ENCODE data around the gene GDF10.

Gene GDF10

DNA sequence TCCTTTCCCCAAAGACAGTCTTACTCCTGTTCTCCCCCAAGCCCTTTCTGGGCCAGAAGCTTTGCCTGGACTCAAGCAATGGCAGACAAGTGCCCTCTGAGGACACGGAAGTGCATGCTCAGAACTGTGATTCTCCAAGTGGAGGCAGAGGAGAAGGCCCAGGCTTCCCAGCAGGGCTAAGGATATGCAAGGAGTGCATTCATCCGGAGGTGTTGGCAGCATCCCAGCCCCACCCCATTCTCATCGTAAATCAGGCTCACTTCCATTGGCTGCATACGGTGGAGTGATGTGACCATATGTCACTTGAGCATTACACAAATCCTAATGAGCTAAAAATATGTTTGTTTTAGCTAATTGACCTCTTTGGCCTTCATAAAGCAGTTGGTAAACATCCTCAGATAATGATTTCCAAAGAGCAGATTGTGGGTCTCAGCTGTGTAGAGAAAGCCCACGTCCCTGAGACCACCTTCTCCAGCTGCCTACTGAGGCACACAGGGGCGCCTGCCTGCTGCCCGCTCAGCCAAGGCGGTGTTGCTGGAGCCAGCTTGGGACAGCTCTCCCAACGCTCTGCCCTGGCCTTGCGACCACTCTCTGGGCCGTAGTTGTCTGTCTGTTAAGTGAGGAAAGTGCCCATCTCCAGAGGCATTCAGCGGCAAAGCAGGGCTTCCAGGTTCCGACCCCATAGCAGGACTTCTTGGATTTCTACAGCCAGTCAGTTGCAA lies 46.7 kb downstream of the GDF10 start:
- Histone ChIP-seq H3K27me3 (ENCODE audit: insufficient read depth, low read length, poor library complexity) (peaks cover 15% of the 10 kb centered on the region), H4K20me1 (ENCODE audit: insufficient read depth, low read length) (0 out of 2 replicates have a peak, but pooled peaks cover 4% of the 10 kb centered on the region), H3K4me1 (ENCODE audit: insufficient read depth, low read length) (no peaks in the 10 kb centered on the region), H3K36me3 (ENCODE audit: insufficient read depth, low read length) (no peaks in the 10 kb centered on the region), H3K27ac (ENCODE audit: low read length) (no peak overlapping the region), H3K9ac (ENCODE audit: low read depth, low read length) (no peak overlapping the region), H3K4me3 (ENCODE audit: low read depth in 1 of 2, low read length in 2 of 2) (no peak overlapping the region), H3K9me3 (ENCODE audit: insufficient read depth, low read length, severe bottlenecking) (no peaks in the 10 kb centered on the region), H2AFZ (ENCODE audit: low read depth, low read length) (no peak overlapping the region), H3K4me2 (ENCODE audit: insufficient read depth, low read length) (no peak overlapping the region), H3K79me2 (ENCODE audit: insufficient read depth, low read length) (no peaks in the 10 kb centered on the region)
- TF ChIP-seq, protein P1, sequence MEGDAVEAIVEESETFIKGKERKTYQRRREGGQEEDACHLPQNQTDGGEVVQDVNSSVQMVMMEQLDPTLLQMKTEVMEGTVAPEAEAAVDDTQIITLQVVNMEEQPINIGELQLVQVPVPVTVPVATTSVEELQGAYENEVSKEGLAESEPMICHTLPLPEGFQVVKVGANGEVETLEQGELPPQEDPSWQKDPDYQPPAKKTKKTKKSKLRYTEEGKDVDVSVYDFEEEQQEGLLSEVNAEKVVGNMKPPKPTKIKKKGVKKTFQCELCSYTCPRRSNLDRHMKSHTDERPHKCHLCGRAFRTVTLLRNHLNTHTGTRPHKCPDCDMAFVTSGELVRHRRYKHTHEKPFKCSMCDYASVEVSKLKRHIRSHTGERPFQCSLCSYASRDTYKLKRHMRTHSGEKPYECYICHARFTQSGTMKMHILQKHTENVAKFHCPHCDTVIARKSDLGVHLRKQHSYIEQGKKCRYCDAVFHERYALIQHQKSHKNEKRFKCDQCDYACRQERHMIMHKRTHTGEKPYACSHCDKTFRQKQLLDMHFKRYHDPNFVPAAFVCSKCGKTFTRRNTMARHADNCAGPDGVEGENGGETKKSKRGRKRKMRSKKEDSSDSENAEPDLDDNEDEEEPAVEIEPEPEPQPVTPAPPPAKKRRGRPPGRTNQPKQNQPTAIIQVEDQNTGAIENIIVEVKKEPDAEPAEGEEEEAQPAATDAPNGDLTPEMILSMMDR (IDR thresholded peaks at IDR 0.05; ENCODE audit: borderline replicate concordance, extremely low read depth, low read length, poor library complexity, severe bottlenecking): no peak
- TF ChIP-seq EZH2 (IDR thresholded peaks at IDR 0.05; ENCODE audit: borderline replicate concordance, low read depth, low read length, severe bottlenecking): no peak
- no peak for ATAC-seq (ENCODE audit: insufficient read depth, low read depth)
- no peak for DNase-seq

DNA sequence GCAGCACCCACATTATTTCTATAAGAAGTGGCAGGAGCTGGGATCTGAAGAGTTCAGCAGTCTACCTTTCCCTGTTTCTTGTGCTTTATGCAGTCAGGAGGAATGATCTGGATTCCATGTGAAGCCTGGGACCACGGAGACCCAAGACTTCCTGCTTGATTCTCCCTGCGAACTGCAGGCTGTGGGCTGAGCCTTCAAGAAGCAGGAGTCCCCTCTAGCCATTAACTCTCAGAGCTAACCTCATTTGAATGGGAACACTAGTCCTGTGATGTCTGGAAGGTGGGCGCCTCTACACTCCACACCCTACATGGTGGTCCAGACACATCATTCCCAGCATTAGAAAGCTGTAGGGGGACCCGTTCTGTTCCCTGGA lies 47.3 kb downstream of the GDF10 start:
- Histone ChIP-seq H2AFZ (ENCODE audit: low read depth, low read length) (no peak overlapping the region), H3K36me3 (ENCODE audit: insufficient read depth, low read length) (no peaks in the 10 kb centered on the region), H3K4me2 (ENCODE audit: insufficient read depth, low read length) (no peak overlapping the region), H3K79me2 (ENCODE audit: insufficient read depth, low read length) (no peaks in the 10 kb centered on the region), H3K27ac (ENCODE audit: low read length) (no peak overlapping the region), H3K4me3 (ENCODE audit: low read depth in 1 of 2, low read length in 2 of 2) (no peak overlapping the region), H3K9me3 (ENCODE audit: insufficient read depth, low read length, severe bottlenecking) (no peaks in the 10 kb centered on the region), H4K20me1 (ENCODE audit: insufficient read depth, low read length) (0 out of 2 replicates have a peak, but pooled peaks cover 4% of the 10 kb centered on the region), H3K9ac (ENCODE audit: low read depth, low read length) (no peak overlapping the region), H3K4me1 (ENCODE audit: insufficient read depth, low read length) (no peaks in the 10 kb centered on the region), H3K27me3 (ENCODE audit: insufficient read depth, low read length, poor library complexity) (peaks cover 15% of the 10 kb centered on the region)
- DNase-seq: no peak
- TF ChIP-seq EZH2 (IDR thresholded peaks at IDR 0.05; ENCODE audit: borderline replicate concordance, low read depth, low read length, severe bottlenecking): no peak
- TF ChIP-seq, protein P1 (IDR thresholded peaks at IDR 0.05; ENCODE audit: borderline replicate concordance, extremely low read depth, low read length, poor library complexity, severe bottlenecking): no peak
- ATAC-seq (ENCODE audit: insufficient read depth, low read depth): no peak

DNA sequence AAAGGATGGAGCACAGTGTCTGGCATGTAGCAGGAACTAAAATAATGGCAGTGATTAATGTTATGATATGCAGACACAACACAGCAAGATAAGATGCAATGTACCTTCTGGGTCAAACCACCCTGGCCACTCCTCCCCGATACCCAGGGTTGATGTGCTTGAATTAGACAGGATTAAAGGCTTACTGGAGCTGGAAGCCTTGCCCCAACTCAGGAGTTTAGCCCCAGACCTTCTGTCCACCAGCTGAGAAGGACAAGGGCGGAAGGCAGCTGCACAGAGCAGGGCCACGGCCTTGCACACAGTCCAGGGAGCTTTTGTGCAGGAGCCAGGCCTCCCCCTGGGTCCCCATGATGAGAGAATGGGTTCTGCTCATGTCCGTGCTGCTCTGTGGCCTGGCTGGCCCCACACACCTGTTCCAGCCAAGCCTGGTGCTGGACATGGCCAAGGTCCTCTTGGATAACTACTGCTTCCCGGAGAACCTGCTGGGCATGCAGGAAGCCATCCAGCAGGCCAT lies 48.2 kb downstream of the GDF10 start, which contains the start of gene RBP3:
Gene RBP3, plus strand, starts transcription at position 226 of the 514 bp plus-strand sequence. Its CDS starts 122 bp downstream, at position 348.
- Histone ChIP-seq H3K4me3 (ENCODE audit: low read depth in 1 of 2, low read length in 2 of 2) (no peak within 1 kb of the TSS), H3K27me3 (ENCODE audit: insufficient read depth, low read length, poor library complexity) (peaks cover 15% of the 10 kb centered on the region), H4K20me1 (ENCODE audit: insufficient read depth, low read length) (0 out of 2 replicates have a peak, but pooled peaks cover 4% of the 10 kb centered on the region), H3K36me3 (ENCODE audit: insufficient read depth, low read length) (no peaks in the 10 kb centered on the region), H2AFZ (ENCODE audit: low read depth, low read length) (no peak within 1 kb of the TSS), H3K9me3 (ENCODE audit: insufficient read depth, low read length, severe bottlenecking) (no peaks in the 10 kb centered on the region), H3K27ac (ENCODE audit: low read length) (no peak within 1 kb of the TSS), H3K79me2 (ENCODE audit: insufficient read depth, low read length) (no peaks in the 10 kb centered on the region), H3K4me2 (ENCODE audit: insufficient read depth, low read length) (no peak within 1 kb of the TSS), H3K4me1 (ENCODE audit: insufficient read depth, low read length) (no peaks in the 10 kb centered on the region), H3K9ac (ENCODE audit: low read depth, low read length) (no peak within 1 kb of the TSS)
- DNase-seq (no peak), ATAC-seq (ENCODE audit: insufficient read depth, low read depth) (no peak)
- TF ChIP-seq, protein P1 (IDR thresholded peaks at IDR 0.05; ENCODE audit: borderline replicate concordance, extremely low read depth, low read length, poor library complexity, severe bottlenecking): no peak
- TF ChIP-seq EZH2 (IDR thresholded peaks at IDR 0.05; ENCODE audit: borderline replicate concordance, low read depth, low read length, severe bottlenecking): no peak

Data from DND-41 (cell line).